KMS-11 (cell line): ENCODE measurements around the gene GBP4.

Experiments
- H2AFZ ChIP-seq: fragments of 200-600 bp; sonication (generic); 2 replicates; pipeline ENCODE4 v1.6.1; 2016; ENCODE audit warnings: antibody characterized with exemption, mixed run types, low read depth
- H3K27ac ChIP-seq: fragments of 200-600 bp; sonication (generic); 2 replicates; pipeline ENCODE4 v1.6.1; 2016; ENCODE audit warnings: mild to moderate bottlenecking, mixed run types
- H3K27me3 ChIP-seq: fragments of 200-600 bp; sonication (generic); 2 replicates; pipeline ENCODE4 v1.6.1; 2017; ENCODE audit warnings: mild to moderate bottlenecking, low read depth, mixed run types, moderate library complexity; ENCODE audit not compliant: insufficient read depth
- H3K36me3 ChIP-seq: fragments of 200-600 bp; sonication (generic); 2 replicates; pipeline ENCODE4 v1.6.1; 2017; ENCODE audit warnings: mild to moderate bottlenecking, mixed run types; ENCODE audit not compliant: insufficient read depth
- H3K4me1 ChIP-seq: fragments of 200-600 bp; sonication (generic); 2 replicates; pipeline ENCODE4 v1.6.1; 2016; ENCODE audit warnings: mild to moderate bottlenecking, low read depth, mixed run types; ENCODE audit not compliant: poor library complexity, severe bottlenecking
- H3K4me2 ChIP-seq: fragments of 200-600 bp; sonication (generic); 2 replicates; pipeline ENCODE4 v1.7.0; 2016; ENCODE audit warnings: mild to moderate bottlenecking, mixed run types
- H3K4me3 ChIP-seq: fragments of 200-600 bp; sonication (generic); IDR thresholded peaks from 2 replicates; pipeline ENCODE4 v1.6.1; 2017; ENCODE audit warnings: low read depth, low read length, mixed read lengths; ENCODE audit not compliant: insufficient read depth
- H3K79me2 ChIP-seq: fragments of 200-600 bp; sonication (generic); 2 replicates; pipeline ENCODE4 v1.6.1; 2016; ENCODE audit warnings: low read depth, mixed run types; ENCODE audit not compliant: insufficient read depth
- H3K9ac ChIP-seq: fragments of 200-600 bp; sonication (generic); 2 replicates; pipeline ENCODE4 v1.6.1; 2016; ENCODE audit warnings: mild to moderate bottlenecking, mixed run types
- H4K20me1 ChIP-seq: fragments of 200-600 bp; sonication (generic); 2 replicates; pipeline ENCODE4 v1.6.1; 2016; ENCODE audit warnings: mild to moderate bottlenecking, mixed run types; ENCODE audit not compliant: insufficient read depth
- CTCF ChIP-seq: fragments of 200-600 bp; sonication (generic); conservative IDR thresholded peaks from 2 replicates; pipeline ENCODE4 v1.6.1; 2017; ENCODE audit warnings: low read depth, mild to moderate bottlenecking, antibody characterized with exemption, low read length, moderate library complexity, mixed read lengths

The GBP4 gene

DNA sequence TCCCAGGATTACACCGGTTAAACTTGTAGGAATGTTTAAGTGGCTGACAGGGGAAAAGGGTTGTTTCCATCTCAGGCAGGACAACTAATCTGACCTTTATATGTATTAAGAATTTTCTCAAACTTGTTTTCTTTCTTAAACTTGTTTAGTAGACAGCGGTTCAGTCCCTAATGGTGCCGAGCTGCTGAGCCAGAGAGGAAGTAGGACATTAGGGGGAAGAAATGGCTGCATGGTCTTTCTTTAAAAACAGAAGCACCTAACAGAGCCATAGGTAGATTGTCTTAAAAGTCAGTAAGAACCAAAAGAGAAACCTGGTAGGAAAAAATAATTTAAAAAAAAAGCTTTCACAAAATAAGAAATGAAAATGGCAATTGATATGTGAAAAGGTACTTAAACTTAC, 3.3 kb downstream of the GBP4 start:
- no peaks in the 10 kb centered on the region for H4K20me1 ChIP-seq
- H3K79me2 ChIP-seq, result no peaks in the 10 kb centered on the region
- no peak overlapping the region for H3K4me3 ChIP-seq
- H3K4me2 ChIP-seq, result no peak overlapping the region
- no peak for TF ChIP-seq CTCF
- peaks cover 17% of the 10 kb centered on the region for H3K4me1 ChIP-seq
- H3K9ac ChIP-seq, result no peak overlapping the region
- H3K36me3 ChIP-seq, result no peaks in the 10 kb centered on the region
- no peak overlapping the region for H2AFZ ChIP-seq
- no peak overlapping the region for H3K27ac ChIP-seq
- no peaks in the 10 kb centered on the region for H3K27me3 ChIP-seq

- Histone ChIP-seq H4K20me1 (no peaks in the 10 kb centered on the region), H3K4me2 (no peak overlapping the region), H3K36me3 (no peaks in the 10 kb centered on the region), H3K4me3 (no peak overlapping the region), H3K9ac (no peak overlapping the region), H3K79me2 (no peaks in the 10 kb centered on the region), H3K27ac (no peak overlapping the region), H3K27me3 (no peaks in the 10 kb centered on the region), H3K4me1 (no peaks in the 10 kb centered on the region), H2AFZ (no peak overlapping the region)
- no peak for TF ChIP-seq CTCF
Observed at GRCh38 chr1:89191314-89191713, 7.4 kb downstream of the GBP4 start.

GRCh38 chr1:89190017-89190416, 8.7 kb downstream of the GBP4 start:
- Histone ChIP-seq H2AFZ (no peak overlapping the region), H4K20me1 (no peaks in the 10 kb centered on the region), H3K4me2 (no peak overlapping the region), H3K4me3 (no peak overlapping the region), H3K27ac (no peak overlapping the region), H3K9ac (no peak overlapping the region), H3K27me3 (no peaks in the 10 kb centered on the region), H3K36me3 (no peaks in the 10 kb centered on the region), H3K79me2 (no peaks in the 10 kb centered on the region), H3K4me1 (no peaks in the 10 kb centered on the region)
- TF ChIP-seq CTCF, result no peak

DNA sequence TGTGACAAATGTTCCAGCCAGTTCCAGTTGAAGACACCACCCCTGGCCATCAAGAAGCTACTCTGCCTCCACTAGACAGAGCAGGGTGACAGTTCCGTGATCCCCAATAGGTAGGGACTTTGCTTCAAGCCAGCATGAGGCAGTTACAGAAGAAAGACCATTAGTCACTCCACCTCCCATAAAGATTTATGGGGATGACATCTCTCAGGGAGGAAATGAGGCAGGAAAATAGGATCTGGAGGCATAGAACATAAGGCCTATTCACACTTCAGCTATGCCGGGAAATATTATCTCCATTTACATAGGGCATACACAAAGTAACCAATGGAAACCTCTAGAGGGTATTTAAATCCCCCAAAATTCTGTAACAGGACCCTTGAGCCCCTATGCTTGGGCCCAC, 19.4 kb downstream of the GBP4 start:
- H2AFZ ChIP-seq, result no peak overlapping the region
- no peak for TF ChIP-seq CTCF
- no peak overlapping the region for H3K4me2 ChIP-seq
- no peaks in the 10 kb centered on the region for H3K4me1 ChIP-seq
- no peak overlapping the region for H3K27ac ChIP-seq
- H3K9ac ChIP-seq, result no peak overlapping the region
- H4K20me1 ChIP-seq, result no peaks in the 10 kb centered on the region
- no peaks in the 10 kb centered on the region for H3K36me3 ChIP-seq
- H3K4me3 ChIP-seq, result no peak overlapping the region
- no peaks in the 10 kb centered on the region for H3K27me3 ChIP-seq
- H3K79me2 ChIP-seq, result no peaks in the 10 kb centered on the region

- no peak overlapping the region for H3K9ac ChIP-seq
- no peak overlapping the region for H2AFZ ChIP-seq
- H3K27me3 ChIP-seq, result no peaks in the 10 kb centered on the region
- no peaks in the 10 kb centered on the region for H3K4me1 ChIP-seq
- no peak overlapping the region for H3K4me3 ChIP-seq
- H3K27ac ChIP-seq, result no peak overlapping the region
- no peak overlapping the region for H3K4me2 ChIP-seq
- TF ChIP-seq CTCF, result no peak
- no peaks in the 10 kb centered on the region for H4K20me1 ChIP-seq
- no peaks in the 10 kb centered on the region for H3K79me2 ChIP-seq
- H3K36me3 ChIP-seq, result no peaks in the 10 kb centered on the region
Observed at GRCh38 chr1:89176971-89177370, 21.8 kb downstream of the GBP4 start.
